ENCODE data around the gene STARD10.

GRCh38 chr11:72722050-72722748 is 71.6 kb downstream of the STARD10 start:
- TF ChIP-seq, protein P1, sequence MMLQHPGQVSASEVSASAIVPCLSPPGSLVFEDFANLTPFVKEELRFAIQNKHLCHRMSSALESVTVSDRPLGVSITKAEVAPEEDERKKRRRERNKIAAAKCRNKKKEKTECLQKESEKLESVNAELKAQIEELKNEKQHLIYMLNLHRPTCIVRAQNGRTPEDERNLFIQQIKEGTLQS (IDR thresholded peaks at IDR 0.05): no peak
- no peak for TF ChIP-seq CTCF (IDR thresholded peaks at IDR 0.05 in 2 of 3, conservative IDR thresholded peaks at IDR 0.05 in 1 of 3; ENCODE audit: borderline replicate concordance in 1 of 3, insufficient read depth in 1 of 3, low read depth in 2 of 3, low read length in 2 of 3)
- TF ChIP-seq CEBPB (IDR thresholded peaks at IDR 0.05; ENCODE audit: low read depth): no peak
- TF ChIP-seq POLR2A (IDR thresholded peaks at IDR 0.05; ENCODE audit: borderline replicate concordance, extremely low read depth, insufficient read depth, insufficient read length): peak; percentile 25
- no peak for TF ChIP-seq JUND (IDR thresholded peaks at IDR 0.05)
- TF ChIP-seq EZH2 (IDR thresholded peaks at IDR 0.05): no peak
- no peak; the same call in 1 of the 2 replicates for TF ChIP-seq SIN3A (IDR thresholded peaks at IDR 0.05; ENCODE audit: low read depth)
- TF ChIP-seq EGR1 (IDR thresholded peaks at IDR 0.05; ENCODE audit: low read depth): no peak
- TF ChIP-seq POLR2AphosphoS5 (IDR thresholded peaks at IDR 0.05; ENCODE audit: low read depth, low read length): peak; percentile 72

All from HCT116 (cell line).